Hindlimb muscle (tissue), 1 donor: ENCODE measurements around the gene MOCS2. TPM values are rescaled to one million over a fixed set of nuclear protein-coding genes. Genes with fewer than 3 reads are reported as not detected.

Source experiments
- DNase-seq: peaks from one replicate; pipeline ENCODE4 v3.0.0-alpha.2; 2013
- polyA plus RNA-seq: library from polyadenylated mRNA; unstranded; fragments of 120-200 nt; gene quantifications from one replicate; pipeline ENCODE4 v1.2.1, GENCODE V29; 2013; ENCODE audit not compliant: insufficient read length

MOCS2 gene
- polyA plus RNA-seq, 1 donor = 35.9 TPM

- DNase-seq = no peak
These were observed 17.3 kb downstream of the MOCS2 start for GRCh38 chr5:53092242-53092641.

- DNase-seq = no peak
These were observed 18.3 kb downstream of the MOCS2 start for GRCh38 chr5:53091289-53091688.

GRCh38 chr5:53090229-53090628 is 19.3 kb downstream of the MOCS2 start:
- no peak for DNase-seq

- no peak for DNase-seq
These were observed 20.0 kb downstream of the MOCS2 start for GRCh38 chr5:53089481-53089991.

GRCh38 chr5:53087621-53088121 is 21.9 kb downstream of the MOCS2 start:
- peak; percentile 62 for DNase-seq

GRCh38 chr5:53087171-53087570 is 22.4 kb downstream of the MOCS2 start:
- no peak for DNase-seq

GRCh38 chr5:53084546-53085255 is 24.9 kb downstream of the MOCS2 start:
- DNase-seq = peak; percentile 67

GRCh38 chr5:53083927-53084326 is 25.6 kb downstream of the MOCS2 start:
- peak; percentile 49 for DNase-seq

- no peak for DNase-seq
These were observed 29.3 kb downstream of the MOCS2 start for GRCh38 chr5:53080271-53080670.

GRCh38 chr5:53076014-53076583 is 33.5 kb downstream of the MOCS2 start:
- DNase-seq = peak; percentile 74

GRCh38 chr5:53073348-53073747 is 36.2 kb downstream of the MOCS2 start:
- no peak for DNase-seq

GRCh38 chr5:53071738-53072137 is 37.8 kb downstream of the MOCS2 start:
- DNase-seq = no peak

GRCh38 chr5:53071298-53071697 is 38.3 kb downstream of the MOCS2 start:
- DNase-seq = no peak

- peak; percentile 65 for DNase-seq
These were observed 39.9 kb downstream of the MOCS2 start for GRCh38 chr5:53069626-53070025.

- DNase-seq = peak; percentile 71
These were observed 41.2 kb downstream of the MOCS2 start for GRCh38 chr5:53068291-53068836.

GRCh38 chr5:53067641-53068040 is 41.9 kb downstream of the MOCS2 start:
- DNase-seq = no peak

GRCh38 chr5:53066088-53066487 is 43.5 kb downstream of the MOCS2 start:
- DNase-seq = no peak

GRCh38 chr5:53063791-53064190 is 45.8 kb downstream of the MOCS2 start:
- no peak for DNase-seq

- DNase-seq = no peak
These were observed 46.4 kb downstream of the MOCS2 start for GRCh38 chr5:53063176-53063575.

- DNase-seq = no peak
These were observed 50.3 kb downstream of the MOCS2 start for GRCh38 chr5:53059281-53059680.

- no peak for DNase-seq
These were observed 54.2 kb downstream of the MOCS2 start for GRCh38 chr5:53055365-53055764.

GRCh38 chr5:53053364-53053763 is 56.2 kb downstream of the MOCS2 start:
- DNase-seq = no peak

- DNase-seq = no peak
These were observed 57.1 kb downstream of the MOCS2 start for GRCh38 chr5:53052499-53052898.

GRCh38 chr5:53048248-53048647 is 61.3 kb downstream of the MOCS2 start:
- no peak for DNase-seq
